Activated gamma-delta T cell (primary cell): ENCODE data around the gene CMTM4.
"Not testable (repeated sequence)": the region's sequence is repeated elsewhere in the genome, so short reads cannot be mapped to it uniquely, and the experiment has no call there.

Experiments used
- DNase-seq: peaks from one replicate; lab custom pipeline; 2025; lab: John Stamatoyannopoulos, UW

The CMTM4 gene

GRCh38 chr16:66705790-66706505 is 9.4 kb upstream of the CMTM4 start:
- no peak for DNase-seq

GRCh38 chr16:66703406-66704215 is 7.1 kb upstream of the CMTM4 start:
- no peak for DNase-seq

- no peak for DNase-seq
Measured at GRCh38 chr16:66701516-66701915, 5.0 kb upstream of the CMTM4 start.

GRCh38 chr16:66701026-66701425 is 4.5 kb upstream of the CMTM4 start:
- DNase-seq: no peak

- DNase-seq: no peak
Measured at GRCh38 chr16:66699898-66700297, 3.4 kb upstream of the CMTM4 start.

GRCh38 chr16:66698046-66698445 is 1.5 kb upstream of the CMTM4 start:
- no peak for DNase-seq

- DNase-seq: no peak
Measured at GRCh38 chr16:66695935-66696668, 441 bp downstream of the CMTM4 start.

- no peak for DNase-seq
Measured at GRCh38 chr16:66695471-66695934, 1.0 kb downstream of the CMTM4 start.

GRCh38 chr16:66693149-66693548 is 3.4 kb downstream of the CMTM4 start:
- no peak for DNase-seq

GRCh38 chr16:66692341-66692740 is 4.2 kb downstream of the CMTM4 start:
- no peak for DNase-seq

GRCh38 chr16:66691234-66691633 is 5.3 kb downstream of the CMTM4 start:
- no peak for DNase-seq

GRCh38 chr16:66690106-66690847 is 6.3 kb downstream of the CMTM4 start:
- DNase-seq: no peak

GRCh38 chr16:66689282-66689681 is 7.3 kb downstream of the CMTM4 start:
- no peak for DNase-seq

GRCh38 chr16:66687906-66688625 is 8.5 kb downstream of the CMTM4 start:
- DNase-seq: no peak

GRCh38 chr16:66685501-66686115 is 10.9 kb downstream of the CMTM4 start:
- not testable (repeated sequence) for DNase-seq

- DNase-seq: no peak
Measured at GRCh38 chr16:66682271-66682670, 14.3 kb downstream of the CMTM4 start.

GRCh38 chr16:66681676-66682075 is 14.9 kb downstream of the CMTM4 start:
- DNase-seq: no peak

GRCh38 chr16:66678337-66678736 is 18.2 kb downstream of the CMTM4 start:
- DNase-seq: no peak

- no peak for DNase-seq
Measured at GRCh38 chr16:66677836-66678235, 18.7 kb downstream of the CMTM4 start.

GRCh38 chr16:66677179-66677578 is 19.4 kb downstream of the CMTM4 start:
- no peak for DNase-seq

GRCh38 chr16:66676599-66676998 is 19.9 kb downstream of the CMTM4 start:
- no peak for DNase-seq
